Neural cell (in vitro differentiated cells): ENCODE results near the gene SOHLH1. TPM values are rescaled to one million over a fixed set of nuclear protein-coding genes. Genes with fewer than 3 reads are reported as not detected.

Experiments
- H2AFZ ChIP-seq: fragments of 200-600, 300-800 bp; sonication (generic), shearing (Covaris generic); 2 replicates; pipeline ENCODE4 v1.6.0; 2014; ENCODE audit warnings: low read depth, mild to moderate bottlenecking, antibody characterized with exemption, low read length, moderate library complexity
- H3F3A ChIP-seq: fragments of 200-600 bp; shearing (Covaris generic); 2 replicates; pipeline ENCODE4 v1.6.1; 2016; ENCODE audit warnings: mild to moderate bottlenecking, moderate library complexity, mixed read lengths, antibody characterized with exemption, low read length; ENCODE audit not compliant: insufficient read depth, poor library complexity, severe bottlenecking
- H3K27ac ChIP-seq: fragments of 200-600, 300-800 bp; sonication (generic), shearing (Covaris generic); 2 replicates; pipeline ENCODE4 v1.5.1; 2014; ENCODE audit warnings: mild to moderate bottlenecking, low read length, moderate library complexity
- H3K27me3 ChIP-seq: fragments of 300-800, 200-600 bp; sonication (generic), shearing (Covaris generic); 2 replicates; pipeline ENCODE4 v1.6.0; 2014; ENCODE audit warnings: mild to moderate bottlenecking, low read depth, low read length, moderate library complexity; ENCODE audit not compliant: insufficient read depth
- H3K36me3 ChIP-seq: fragments of 300-800, 200-600 bp; sonication (generic), shearing (Covaris generic); 2 replicates; pipeline ENCODE4 v1.5.1; 2014; ENCODE audit warnings: mild to moderate bottlenecking, antibody characterized with exemption, low read length, moderate library complexity; ENCODE audit not compliant: insufficient read depth
- H3K4me2 ChIP-seq: fragments of 300-800, 200-600 bp; sonication (generic), shearing (Covaris generic); 2 replicates; pipeline ENCODE4 v1.6.0; 2014; ENCODE audit warnings: mild to moderate bottlenecking, low read length
- H3K4me3 ChIP-seq: fragments of 300-800, 200-600 bp; sonication (generic), shearing (Covaris generic); 2 replicates; pipeline ENCODE4 v1.5.1; 2014; ENCODE audit warnings: mild to moderate bottlenecking, low read length, moderate library complexity
- H3K79me2 ChIP-seq: fragments of 200-600 bp; shearing (Covaris generic); replicated peaks from 2 replicates; pipeline ENCODE4 v1.6.0; 2014; ENCODE audit warnings: mild to moderate bottlenecking, low read length, moderate library complexity; ENCODE audit not compliant: insufficient read depth
- H3K9ac ChIP-seq: fragments of 300-800, 200-600 bp; sonication (generic), shearing (Covaris generic); 2 replicates; pipeline ENCODE4 v1.6.1; 2016; ENCODE audit warnings: mild to moderate bottlenecking, low read length, mixed read lengths
- H3K9me2 ChIP-seq: fragments of 200-600 bp; shearing (Covaris generic); 2 replicates; pipeline ENCODE4 v1.6.1; 2016; ENCODE audit warnings: mild to moderate bottlenecking, low read length, mixed read lengths; ENCODE audit not compliant: insufficient read depth
- H3K9me3 ChIP-seq: fragments of 200-600, 300-800 bp; sonication (generic), shearing (Covaris generic); 2 replicates; pipeline ENCODE4 v1.6.1; 2016; ENCODE audit warnings: mild to moderate bottlenecking, mixed run types, low read length, moderate library complexity, mixed read lengths
- H4K20me1 ChIP-seq: fragments of 200-600 bp; shearing (Covaris generic); 2 replicates; pipeline ENCODE4 v1.6.1; 2016; ENCODE audit warnings: mild to moderate bottlenecking, mixed run types; ENCODE audit not compliant: insufficient read depth
- EP300 ChIP-seq: fragments of 450-650 bp; conservative IDR thresholded peaks from 2 replicates; pipeline ENCODE4 v1.6.1; 2014; ENCODE audit warnings: antibody characterized with exemption, mild to moderate bottlenecking, moderate library complexity; ENCODE audit not compliant: poor library complexity, severe bottlenecking
- EZH2 ChIP-seq: fragments of 200-600, 300-800 bp; shearing (Covaris generic), sonication (generic); IDR thresholded peaks from 2 replicates; pipeline ENCODE4 v1.6.1; 2014; ENCODE audit warnings: antibody characterized with exemption, low read length, borderline replicate concordance, mild to moderate bottlenecking; ENCODE audit not compliant: insufficient read depth, poor library complexity, severe bottlenecking
- MXI1 ChIP-seq: fragments of 450-650 bp; conservative IDR thresholded peaks from 2 replicates; pipeline ENCODE4 v1.6.1; 2014; ENCODE audit warnings: antibody characterized with exemption, mild to moderate bottlenecking; ENCODE audit not compliant: poor library complexity, severe bottlenecking
- POLR2AphosphoS5 ChIP-seq: IDR thresholded peaks from 2 replicates; pipeline ENCODE4 v1.6.1; 2012
- RAD21 ChIP-seq: fragments of 450-650 bp; conservative IDR thresholded peaks from 2 replicates; pipeline ENCODE4 v1.6.1; 2014; ENCODE audit warnings: antibody characterized with exemption, mild to moderate bottlenecking, moderate library complexity
- REST ChIP-seq: IDR thresholded peaks from 2 replicates; pipeline ENCODE4 v1.6.1; 2012; ENCODE audit warnings: borderline replicate concordance
- SMC3 ChIP-seq: fragments of 450-650 bp; conservative IDR thresholded peaks from 2 replicates; pipeline ENCODE4 v1.6.1; 2014; ENCODE audit warnings: antibody characterized with exemption, mild to moderate bottlenecking, moderate library complexity; ENCODE audit not compliant: poor library complexity
- TAF1 ChIP-seq: IDR thresholded peaks from 2 replicates; pipeline ENCODE4 v1.6.1; 2012; ENCODE audit warnings: low read depth
- polyA plus RNA-seq: library from polyadenylated mRNA; depleted of rRNA; stranded (reverse); fragments of >200 nt; gene quantifications from 2 replicates; pipeline ENCODE4 v1.2.3, GENCODE V29; 2014
- TF ChIP-seq, protein P1 (sequence below): fragments of 450-650 bp; IDR thresholded peaks from 2 replicates; pipeline ENCODE4 v1.5.1; 2014; ENCODE audit warnings: antibody characterized with exemption, mild to moderate bottlenecking, moderate library complexity; ENCODE audit not compliant: poor library complexity, severe bottlenecking

The SOHLH1 gene
- polyA plus RNA-seq, 1 donor from 2014 or later = not detected

DNA sequence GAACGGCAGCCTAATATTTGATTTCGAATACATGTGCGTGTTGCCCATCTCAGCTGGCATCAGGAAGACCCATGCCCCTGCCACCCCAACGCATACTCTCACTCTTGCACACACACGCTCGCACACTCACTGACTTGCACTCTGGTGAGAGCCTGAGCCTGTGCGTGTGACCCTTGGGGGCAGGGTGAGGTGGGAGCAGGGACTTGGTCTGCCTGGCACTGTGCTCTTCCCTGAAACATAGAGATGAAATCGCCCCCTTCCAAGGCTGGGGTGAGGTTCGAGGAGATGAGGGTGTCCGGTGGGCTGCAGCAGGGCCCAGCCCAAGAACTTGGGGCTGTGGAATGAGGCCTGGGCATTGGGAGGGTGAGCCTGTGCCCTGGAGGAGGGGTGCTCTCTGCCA, 35.0 kb downstream of the SOHLH1 start:
- H3K9ac ChIP-seq = no peak overlapping the region
- H3K4me2 ChIP-seq = no peak overlapping the region
- no peak overlapping the region for H2AFZ ChIP-seq
- H3K9me2 ChIP-seq = no peaks in the 10 kb centered on the region
- no peaks in the 10 kb centered on the region for H3F3A ChIP-seq
- no peaks in the 10 kb centered on the region for H3K9me3 ChIP-seq
- H4K20me1 ChIP-seq = no peaks in the 10 kb centered on the region
- H3K27me3 ChIP-seq = no peaks in the 10 kb centered on the region
- TF ChIP-seq MXI1 = no peak
- no peak for TF ChIP-seq SMC3
- no peaks in the 10 kb centered on the region for H3K36me3 ChIP-seq
- no peak overlapping the region for H3K27ac ChIP-seq
- no peak overlapping the region for H3K4me3 ChIP-seq
- H3K79me2 ChIP-seq = no peaks in the 10 kb centered on the region

DNA sequence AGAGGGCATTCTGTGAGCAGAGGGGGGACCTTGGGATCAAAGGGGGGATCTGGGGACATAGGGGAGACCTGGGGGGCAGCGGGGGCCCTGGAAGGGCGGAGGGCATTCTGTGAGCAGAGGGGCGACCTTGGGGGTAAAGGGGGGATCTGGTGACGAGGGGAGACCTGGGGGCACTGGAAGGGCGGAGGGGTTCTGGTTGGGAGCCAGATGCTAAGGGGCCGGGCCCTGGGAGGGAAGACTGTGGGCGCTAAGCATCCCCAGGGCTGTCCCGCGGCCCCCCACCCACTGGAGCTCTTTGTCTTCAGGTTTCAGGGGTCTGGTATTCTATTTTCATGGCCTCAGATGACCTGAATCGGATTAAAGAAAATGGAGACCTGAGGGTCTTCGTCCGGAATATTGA, 35.4 kb downstream of the SOHLH1 start:
- H3K4me2 ChIP-seq = no peak overlapping the region
- no peak overlapping the region for H2AFZ ChIP-seq
- TF ChIP-seq MXI1 (no peak), REST (no peak), EP300 (no peak), EZH2 (no peak), POLR2AphosphoS5 (no peak), SMC3 (no peak), TAF1 (no peak), RAD21 (no peak)
- TF ChIP-seq, protein P1, sequence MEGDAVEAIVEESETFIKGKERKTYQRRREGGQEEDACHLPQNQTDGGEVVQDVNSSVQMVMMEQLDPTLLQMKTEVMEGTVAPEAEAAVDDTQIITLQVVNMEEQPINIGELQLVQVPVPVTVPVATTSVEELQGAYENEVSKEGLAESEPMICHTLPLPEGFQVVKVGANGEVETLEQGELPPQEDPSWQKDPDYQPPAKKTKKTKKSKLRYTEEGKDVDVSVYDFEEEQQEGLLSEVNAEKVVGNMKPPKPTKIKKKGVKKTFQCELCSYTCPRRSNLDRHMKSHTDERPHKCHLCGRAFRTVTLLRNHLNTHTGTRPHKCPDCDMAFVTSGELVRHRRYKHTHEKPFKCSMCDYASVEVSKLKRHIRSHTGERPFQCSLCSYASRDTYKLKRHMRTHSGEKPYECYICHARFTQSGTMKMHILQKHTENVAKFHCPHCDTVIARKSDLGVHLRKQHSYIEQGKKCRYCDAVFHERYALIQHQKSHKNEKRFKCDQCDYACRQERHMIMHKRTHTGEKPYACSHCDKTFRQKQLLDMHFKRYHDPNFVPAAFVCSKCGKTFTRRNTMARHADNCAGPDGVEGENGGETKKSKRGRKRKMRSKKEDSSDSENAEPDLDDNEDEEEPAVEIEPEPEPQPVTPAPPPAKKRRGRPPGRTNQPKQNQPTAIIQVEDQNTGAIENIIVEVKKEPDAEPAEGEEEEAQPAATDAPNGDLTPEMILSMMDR = no peak
- H3K27ac ChIP-seq = no peak overlapping the region
- H3K4me3 ChIP-seq = no peak overlapping the region
- no peaks in the 10 kb centered on the region for H3K9me3 ChIP-seq
- H3F3A ChIP-seq = no peaks in the 10 kb centered on the region
- no peaks in the 10 kb centered on the region for H3K36me3 ChIP-seq
- H3K9me2 ChIP-seq = no peaks in the 10 kb centered on the region
- no peaks in the 10 kb centered on the region for H3K79me2 ChIP-seq
- H4K20me1 ChIP-seq = no peaks in the 10 kb centered on the region
- H3K9ac ChIP-seq = no peak overlapping the region
- H3K27me3 ChIP-seq = no peaks in the 10 kb centered on the region

DNA sequence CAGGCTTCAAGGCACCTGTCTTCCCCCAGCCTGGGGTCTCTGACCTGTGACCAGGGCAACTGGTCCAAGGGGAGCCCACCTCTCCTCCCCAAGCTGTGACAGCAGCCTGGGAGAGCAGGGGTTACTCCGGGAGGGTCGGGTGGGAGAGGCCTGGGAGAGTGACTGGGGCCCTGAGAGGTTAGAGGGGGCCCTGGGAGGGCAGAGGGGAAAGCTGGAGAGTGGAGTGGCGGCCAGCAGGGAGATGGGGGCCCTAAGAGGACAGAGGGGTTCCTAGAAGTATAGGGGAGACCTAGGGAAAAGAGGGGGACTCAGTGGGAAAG, 35.9 kb downstream of the SOHLH1 start:
- TF ChIP-seq TAF1 (no peak), POLR2AphosphoS5 (no peak), EZH2 (no peak), EP300 (no peak), RAD21 (no peak), MXI1 (no peak), REST (no peak)
- no peak overlapping the region for H3K9ac ChIP-seq
- no peak overlapping the region for H3K4me3 ChIP-seq
- H2AFZ ChIP-seq = no peak overlapping the region
- no peaks in the 10 kb centered on the region for H3K9me2 ChIP-seq
- no peaks in the 10 kb centered on the region for H4K20me1 ChIP-seq
- H3K27ac ChIP-seq = no peak overlapping the region
- no peaks in the 10 kb centered on the region for H3F3A ChIP-seq
- H3K27me3 ChIP-seq = no peaks in the 10 kb centered on the region
- H3K9me3 ChIP-seq = no peaks in the 10 kb centered on the region
- no peak overlapping the region for H3K4me2 ChIP-seq
- H3K36me3 ChIP-seq = no peaks in the 10 kb centered on the region
- no peaks in the 10 kb centered on the region for H3K79me2 ChIP-seq
